PC-3 (cell line): ENCODE data around the gene PRKCE.

Source experiments
- EZH2phosphoT487 ChIP-seq: fragments of 300-600 bp; sonication (generic); IDR thresholded peaks from 2 replicates; pipeline ENCODE4 v1.6.1; 2018; ENCODE audit warnings: mild to moderate bottlenecking, antibody characterized with exemption, low read length, borderline replicate concordance
- TF ChIP-seq, protein P1 (sequence below): fragments of 300-600 bp; sonication (generic); conservative IDR thresholded peaks from 2 replicates; pipeline ENCODE4 v1.5.1; 2017; ENCODE audit warnings: antibody characterized with exemption, low read depth, mild to moderate bottlenecking, low read length

DNA sequence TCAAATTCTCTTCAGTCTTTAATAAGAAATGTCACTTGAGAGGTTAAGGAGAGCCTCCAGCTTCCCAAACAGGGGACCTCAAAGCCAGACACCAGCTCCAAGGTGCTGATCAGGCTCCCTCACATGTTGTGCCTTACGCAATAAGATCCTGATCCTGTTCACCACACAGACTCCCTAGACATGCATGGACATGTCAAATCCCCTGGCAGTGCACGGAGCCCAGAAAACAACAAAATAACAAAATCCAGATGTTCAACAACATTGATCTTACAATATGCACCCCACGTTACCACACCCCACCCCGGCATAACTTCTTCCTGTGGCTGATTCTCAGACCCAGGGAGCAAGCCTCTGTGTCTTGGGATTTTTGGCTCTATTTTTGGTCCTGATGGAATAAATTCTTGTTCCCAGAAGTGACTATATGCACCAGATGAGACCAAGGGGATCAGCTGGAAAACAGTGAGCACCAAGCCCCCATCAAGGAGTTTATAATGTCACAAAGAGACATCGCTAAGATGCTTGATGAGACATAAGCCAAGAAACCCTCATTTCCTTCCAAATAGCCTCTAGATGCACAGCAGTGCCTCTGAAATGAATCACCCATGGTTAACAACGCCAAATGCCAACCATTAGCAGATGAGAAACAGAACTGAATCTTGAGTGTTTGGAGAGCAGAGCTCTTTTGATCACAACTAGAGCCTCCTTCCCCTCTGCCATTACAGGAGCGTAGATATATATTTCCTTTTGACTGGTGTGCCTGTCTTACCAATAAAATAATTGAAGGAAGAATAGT lies 198.2 kb downstream of the PRKCE start:
- TF ChIP-seq, protein P1, sequence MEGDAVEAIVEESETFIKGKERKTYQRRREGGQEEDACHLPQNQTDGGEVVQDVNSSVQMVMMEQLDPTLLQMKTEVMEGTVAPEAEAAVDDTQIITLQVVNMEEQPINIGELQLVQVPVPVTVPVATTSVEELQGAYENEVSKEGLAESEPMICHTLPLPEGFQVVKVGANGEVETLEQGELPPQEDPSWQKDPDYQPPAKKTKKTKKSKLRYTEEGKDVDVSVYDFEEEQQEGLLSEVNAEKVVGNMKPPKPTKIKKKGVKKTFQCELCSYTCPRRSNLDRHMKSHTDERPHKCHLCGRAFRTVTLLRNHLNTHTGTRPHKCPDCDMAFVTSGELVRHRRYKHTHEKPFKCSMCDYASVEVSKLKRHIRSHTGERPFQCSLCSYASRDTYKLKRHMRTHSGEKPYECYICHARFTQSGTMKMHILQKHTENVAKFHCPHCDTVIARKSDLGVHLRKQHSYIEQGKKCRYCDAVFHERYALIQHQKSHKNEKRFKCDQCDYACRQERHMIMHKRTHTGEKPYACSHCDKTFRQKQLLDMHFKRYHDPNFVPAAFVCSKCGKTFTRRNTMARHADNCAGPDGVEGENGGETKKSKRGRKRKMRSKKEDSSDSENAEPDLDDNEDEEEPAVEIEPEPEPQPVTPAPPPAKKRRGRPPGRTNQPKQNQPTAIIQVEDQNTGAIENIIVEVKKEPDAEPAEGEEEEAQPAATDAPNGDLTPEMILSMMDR = no peak
- no peak for TF ChIP-seq EZH2phosphoT487
